ENCODE data around the gene UBASH3B. TPM values are rescaled to one million over a fixed set of nuclear protein-coding genes. Genes with fewer than 3 reads are reported as not detected.

The UBASH3B gene
- total RNA-seq, 1 donor from 2014 or later = 17.9 TPM

- no peak overlapping the region for H3K4me3 Mint-ChIP-seq
- intact Hi-C loops (cut with micrococcal nuclease) = loop anchor here (5.0 kb wide), 1 partner anchor 390 kb away; no protein-coding TSS in a partner anchor
- H3K27me3 Mint-ChIP-seq (ENCODE audit: insufficient read depth) = peaks cover 5% of the 10 kb centered on the region
- DNase-seq (ENCODE audit: low spot score) = no peak
- H3K4me1 Mint-ChIP-seq (ENCODE audit: low read depth) = peaks cover 4% of the 10 kb centered on the region
- H3K27ac Mint-ChIP-seq = no peak overlapping the region
- no peaks in the 10 kb centered on the region for H3K9me3 Mint-ChIP-seq
- no peaks in the 10 kb centered on the region for H3K36me3 Mint-ChIP-seq (ENCODE audit: low read depth)
Measured at GRCh38 chr11:122632181-122632824, 23.2 kb upstream of the UBASH3B start.

GRCh38 chr11:122633219-122633829 lies 22.2 kb upstream of the UBASH3B start:
- Mint-ChIP-seq H3K4me3 (no peak overlapping the region), H3K27me3 (ENCODE audit: insufficient read depth) (peaks cover 10% of the 10 kb centered on the region), H3K27ac (no peak overlapping the region), H3K4me1 (ENCODE audit: low read depth) (peaks cover 10% of the 10 kb centered on the region), H3K36me3 (ENCODE audit: low read depth) (no peaks in the 10 kb centered on the region), H3K9me3 (no peaks in the 10 kb centered on the region)
- DNase-seq (ENCODE audit: low spot score) = no peak
- intact Hi-C loops (cut with micrococcal nuclease) = loop anchor here (1.0 to 5.0 kb wide), 4 partner anchors 121 to 389 kb away; no protein-coding TSS in a partner anchor

- no peaks in the 10 kb centered on the region for H3K9me3 Mint-ChIP-seq
Measured at GRCh38 chr11:122634501-122634900, 21.0 kb upstream of the UBASH3B start.

GRCh38 chr11:122637541-122637940 lies 18.0 kb upstream of the UBASH3B start:
- Mint-ChIP-seq H3K4me3 (no peak overlapping the region), H3K36me3 (ENCODE audit: low read depth) (no peaks in the 10 kb centered on the region), H3K9me3 (no peaks in the 10 kb centered on the region), H3K4me1 (ENCODE audit: low read depth) (peaks cover 6% of the 10 kb centered on the region), H3K27ac (no peak overlapping the region), H3K27me3 (ENCODE audit: insufficient read depth) (peaks cover 19% of the 10 kb centered on the region)
- intact Hi-C loops (cut with micrococcal nuclease) = no loop called here
- DNase-seq (ENCODE audit: low spot score) = no peak

More at GRCh38 chr11:122634501-122634900, 21.0 kb upstream of the UBASH3B start:
- intact Hi-C loops (cut with micrococcal nuclease) = loop anchor here (5.0 kb wide), 1 partner anchor 388 kb away; no protein-coding TSS in a partner anchor
- DNase-seq (ENCODE audit: low spot score) = no peak
- Mint-ChIP-seq H3K27ac (no peak overlapping the region), H3K27me3 (ENCODE audit: insufficient read depth) (peaks cover 18% of the 10 kb centered on the region), H3K36me3 (ENCODE audit: low read depth) (no peaks in the 10 kb centered on the region), H3K4me1 (ENCODE audit: low read depth) (peaks cover 6% of the 10 kb centered on the region), H3K4me3 (no peak overlapping the region)

GRCh38 chr11:122642472-122642922 lies 13.0 kb upstream of the UBASH3B start:
- peaks cover 4% of the 10 kb centered on the region for H3K4me1 Mint-ChIP-seq (ENCODE audit: low read depth)
- intact Hi-C loops (cut with micrococcal nuclease) = no loop called here
- no peaks in the 10 kb centered on the region for H3K9me3 Mint-ChIP-seq
- no peaks in the 10 kb centered on the region for H3K36me3 Mint-ChIP-seq (ENCODE audit: low read depth)
- H3K4me3 Mint-ChIP-seq = no peak overlapping the region
- H3K27me3 Mint-ChIP-seq (ENCODE audit: insufficient read depth) = peaks cover 19% of the 10 kb centered on the region
- H3K27ac Mint-ChIP-seq = no peak overlapping the region
- DNase-seq (ENCODE audit: low spot score) = no peak

- Mint-ChIP-seq H3K27ac (no peak overlapping the region), H3K27me3 (ENCODE audit: insufficient read depth) (peaks cover 20% of the 10 kb centered on the region), H3K4me1 (ENCODE audit: low read depth) (no peaks in the 10 kb centered on the region), H3K4me3 (no peak overlapping the region), H3K9me3 (no peaks in the 10 kb centered on the region), H3K36me3 (ENCODE audit: low read depth) (no peaks in the 10 kb centered on the region)
- DNase-seq (ENCODE audit: low spot score) = no peak
- intact Hi-C loops (cut with micrococcal nuclease) = no loop called here
Measured at GRCh38 chr11:122642971-122643370, 12.6 kb upstream of the UBASH3B start.

- H3K27ac Mint-ChIP-seq = no peak overlapping the region
- DNase-seq (ENCODE audit: low spot score) = no peak
- H3K9me3 Mint-ChIP-seq = no peaks in the 10 kb centered on the region
- H3K4me1 Mint-ChIP-seq (ENCODE audit: low read depth) = no peaks in the 10 kb centered on the region
- no peak overlapping the region for H3K4me3 Mint-ChIP-seq
- no peaks in the 10 kb centered on the region for H3K36me3 Mint-ChIP-seq (ENCODE audit: low read depth)
- peaks cover 22% of the 10 kb centered on the region for H3K27me3 Mint-ChIP-seq (ENCODE audit: insufficient read depth)
- intact Hi-C loops (cut with micrococcal nuclease) = no loop called here
Measured at GRCh38 chr11:122645847-122646246, 9.7 kb upstream of the UBASH3B start.

GRCh38 chr11:122646549-122647340 lies 8.8 kb upstream of the UBASH3B start:
- Mint-ChIP-seq H3K27ac (no peak overlapping the region), H3K9me3 (no peaks in the 10 kb centered on the region), H3K4me3 (no peak overlapping the region), H3K27me3 (ENCODE audit: insufficient read depth) (peaks cover 23% of the 10 kb centered on the region), H3K4me1 (ENCODE audit: low read depth) (no peaks in the 10 kb centered on the region), H3K36me3 (ENCODE audit: low read depth) (no peaks in the 10 kb centered on the region)
- no peak for DNase-seq (ENCODE audit: low spot score)
- intact Hi-C loops (cut with micrococcal nuclease) = no loop called here

- no peak overlapping the region for H3K4me3 Mint-ChIP-seq
- H3K36me3 Mint-ChIP-seq (ENCODE audit: low read depth) = no peaks in the 10 kb centered on the region
- no peak overlapping the region for H3K27ac Mint-ChIP-seq
- no peaks in the 10 kb centered on the region for H3K9me3 Mint-ChIP-seq
- intact Hi-C loops (cut with micrococcal nuclease) = no loop called here
- H3K4me1 Mint-ChIP-seq (ENCODE audit: low read depth) = no peaks in the 10 kb centered on the region
- DNase-seq (ENCODE audit: low spot score) = no peak
- H3K27me3 Mint-ChIP-seq (ENCODE audit: insufficient read depth) = peaks cover 28% of the 10 kb centered on the region
Measured at GRCh38 chr11:122647736-122648275, 7.7 kb upstream of the UBASH3B start.

GRCh38 chr11:122649116-122649515 lies 6.4 kb upstream of the UBASH3B start:
- Mint-ChIP-seq H3K36me3 (ENCODE audit: low read depth) (no peaks in the 10 kb centered on the region), H3K4me1 (ENCODE audit: low read depth) (no peaks in the 10 kb centered on the region), H3K27ac (no peak overlapping the region), H3K9me3 (no peaks in the 10 kb centered on the region), H3K27me3 (ENCODE audit: insufficient read depth) (peaks cover 41% of the 10 kb centered on the region), H3K4me3 (no peak overlapping the region)
- intact Hi-C loops (cut with micrococcal nuclease) = no loop called here
- DNase-seq (ENCODE audit: low spot score) = no peak

GRCh38 chr11:122650619-122651018 lies 4.9 kb upstream of the UBASH3B start:
- Mint-ChIP-seq H3K9me3 (no peaks in the 10 kb centered on the region), H3K36me3 (ENCODE audit: low read depth) (no peaks in the 10 kb centered on the region), H3K27ac (no peak overlapping the region), H3K4me3 (no peak overlapping the region), H3K27me3 (ENCODE audit: insufficient read depth) (peaks cover 51% of the 10 kb centered on the region), H3K4me1 (ENCODE audit: low read depth) (peaks cover 8% of the 10 kb centered on the region)
- DNase-seq (ENCODE audit: low spot score) = no peak
- intact Hi-C loops (cut with micrococcal nuclease) = no loop called here

- H3K4me1 Mint-ChIP-seq (ENCODE audit: low read depth) = peaks cover 13% of the 10 kb centered on the region
- H3K4me3 Mint-ChIP-seq = no peak overlapping the region
- intact Hi-C loops (cut with micrococcal nuclease) = no loop called here
- H3K9me3 Mint-ChIP-seq = no peaks in the 10 kb centered on the region
- H3K27me3 Mint-ChIP-seq (ENCODE audit: insufficient read depth) = peaks cover 58% of the 10 kb centered on the region
- H3K27ac Mint-ChIP-seq = no peak overlapping the region
- peaks cover under 1% of the 10 kb centered on the region for H3K36me3 Mint-ChIP-seq (ENCODE audit: low read depth)
- DNase-seq (ENCODE audit: low spot score) = no peak
Measured at GRCh38 chr11:122652495-122652894, 3.0 kb upstream of the UBASH3B start.
